ENCODE results near the gene SPATA21.
"Not testable (repeated sequence)": the region's sequence is repeated elsewhere in the genome, so short reads cannot be mapped to it uniquely, and the experiment has no call there.

The SPATA21 gene

DNA sequence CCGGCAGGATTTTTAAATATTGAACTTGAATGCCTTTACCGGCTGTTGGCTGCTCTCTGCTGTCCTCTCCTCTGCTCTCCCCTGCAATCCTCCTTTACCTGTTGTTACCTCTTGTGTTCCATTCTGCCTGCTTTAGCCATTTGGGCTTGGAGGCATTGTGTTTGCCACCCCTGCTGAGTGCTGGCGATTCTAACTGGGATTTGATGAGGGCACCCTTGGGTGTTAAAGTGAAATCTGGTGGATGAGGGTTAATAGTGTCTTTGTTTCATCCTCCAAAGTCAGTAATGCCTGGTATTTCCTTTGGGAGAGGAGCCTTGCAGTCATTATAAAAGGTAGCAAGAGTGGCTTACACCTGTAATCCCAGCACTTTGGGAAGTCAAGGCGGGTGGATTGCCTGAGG, 60.3 kb downstream of the SPATA21 start:
- DNase-seq, result no peak

GRCh38 chr1:16375521-16376340, 61.5 kb downstream of the SPATA21 start:
- no peak for DNase-seq

GRCh38 chr1:16374266-16374665, 63.0 kb downstream of the SPATA21 start:
- DNase-seq, result no peak

DNA sequence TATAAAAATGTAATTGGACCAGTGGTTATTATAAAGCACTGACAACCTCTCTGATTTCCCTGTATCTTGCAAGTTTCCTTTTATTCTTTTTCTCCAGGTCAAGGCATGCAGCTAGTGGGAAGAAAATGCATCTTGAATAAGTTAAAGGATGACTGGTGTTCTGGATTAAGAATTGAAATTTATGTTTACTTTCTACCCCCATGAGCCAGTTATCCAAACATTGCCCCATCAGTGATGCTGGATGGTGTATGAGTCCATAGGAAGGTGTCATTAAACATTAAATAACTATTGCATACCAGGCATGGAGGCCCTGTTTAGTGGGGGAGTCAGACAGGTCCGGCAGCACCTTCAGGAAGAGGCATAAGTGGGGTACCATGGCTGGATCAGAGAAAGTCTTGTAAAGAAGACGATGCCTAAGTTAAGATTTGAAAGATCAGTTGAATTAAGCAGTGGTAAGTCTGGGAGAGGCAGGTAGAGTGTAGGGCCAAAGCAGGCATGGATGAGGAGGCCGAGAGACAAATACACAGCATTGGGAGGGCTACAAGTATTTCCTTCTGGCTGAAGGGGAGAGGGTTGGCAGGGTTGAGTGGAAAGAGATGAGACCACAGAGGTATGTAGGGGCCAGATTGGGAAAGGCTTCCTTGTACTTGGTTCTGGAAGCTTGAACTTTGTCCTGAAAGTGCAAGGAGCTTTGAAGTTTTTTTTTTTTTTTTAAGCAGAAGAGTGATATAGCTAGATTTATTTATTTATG, 64.5 kb downstream of the SPATA21 start:
- DNase-seq, result no peak

DNA sequence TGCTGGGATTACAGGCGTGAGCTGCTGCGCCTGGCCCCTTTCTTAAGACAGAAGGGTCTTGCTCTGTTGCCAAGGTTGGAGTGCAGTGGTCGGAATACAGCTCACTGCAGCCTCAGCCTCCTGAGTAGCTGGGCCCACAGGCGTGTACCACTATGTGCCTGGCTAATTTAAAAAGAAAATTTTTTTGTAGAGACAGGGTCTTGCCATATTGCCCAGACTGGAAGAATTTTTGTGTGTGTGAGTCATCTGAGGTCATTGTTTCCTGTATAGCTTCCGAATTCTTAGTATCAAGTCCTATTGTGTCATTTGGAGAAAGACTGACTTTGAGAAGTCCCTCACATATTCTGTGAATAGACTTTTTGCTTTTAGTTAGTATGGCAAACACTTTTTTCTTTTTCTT, 65.5 kb downstream of the SPATA21 start:
- DNase-seq, result no peak

DNA sequence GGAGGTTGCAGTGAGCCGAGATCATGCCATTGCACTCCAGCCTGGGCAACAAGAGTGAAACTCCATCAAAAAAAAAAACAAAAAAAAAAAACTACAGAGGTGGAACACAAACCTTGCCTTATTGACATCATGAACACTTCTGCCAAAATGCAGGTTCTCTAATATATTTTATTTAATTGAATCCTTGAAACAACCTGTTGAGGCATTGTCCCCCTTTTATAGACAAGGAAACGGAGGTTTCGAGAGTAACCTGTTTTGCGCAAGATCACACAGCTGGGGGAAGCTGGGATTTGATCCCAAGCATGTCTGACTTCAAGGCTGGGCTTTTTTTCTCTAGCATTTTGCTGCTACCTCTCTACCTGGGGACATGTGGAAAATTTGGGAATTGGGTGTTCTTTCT, 67.4 kb downstream of the SPATA21 start:
- no peak for DNase-seq

GRCh38 chr1:16367968-16368890, 69.0 kb downstream of the SPATA21 start:
- DNase-seq, result no peak

DNA sequence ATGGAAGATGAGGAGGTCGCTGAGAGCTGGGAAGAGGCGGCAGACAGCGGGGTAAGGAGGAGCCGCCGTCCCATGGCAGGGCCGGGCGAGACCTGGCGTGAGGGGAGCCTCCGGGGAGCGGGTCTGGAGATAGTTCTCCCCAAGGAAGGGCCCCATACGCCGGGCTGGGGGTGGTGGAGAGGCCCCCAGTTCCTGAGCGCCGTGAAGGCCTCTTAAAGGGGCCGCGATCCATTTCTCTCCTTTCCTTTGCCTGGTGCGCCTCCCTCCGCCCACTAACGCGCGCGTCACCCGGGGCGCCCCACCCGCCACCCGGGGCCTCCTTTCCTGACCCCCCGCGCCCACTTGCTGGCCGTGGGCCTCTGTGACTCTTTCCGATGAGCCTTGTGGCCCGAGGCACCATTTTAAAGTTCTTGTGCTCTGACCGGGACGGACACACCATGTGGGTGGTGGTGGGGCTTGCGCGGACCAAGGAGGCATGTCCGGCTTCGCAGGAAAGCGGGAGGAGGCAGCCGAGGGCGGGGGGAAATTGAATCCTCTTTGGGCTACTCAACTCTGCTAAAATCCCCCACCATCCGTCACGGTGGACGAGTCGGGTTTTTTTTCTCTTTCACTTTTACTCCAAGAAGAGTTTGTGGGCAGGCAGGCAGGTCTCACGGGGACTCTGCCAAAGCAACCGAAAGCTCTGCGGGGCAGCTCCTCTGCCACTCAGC, 69.8 kb downstream of the SPATA21 start:
- DNase-seq, result no peak

- peak; percentile 92 for DNase-seq
Observed at GRCh38 chr1:16366722-16367257, 70.4 kb downstream of the SPATA21 start, which contains the start of gene SZRD1. TSS of gene SZRD1 (plus strand) at chr1:16367242. CDS start at chr1:16367258, 16 bp downstream.

- DNase-seq, result not testable (repeated sequence)
Observed at GRCh38 chr1:16365146-16365498, 72.1 kb downstream of the SPATA21 start.

- no peak for DNase-seq
Observed at GRCh38 chr1:16356867-16357266, 80.4 kb downstream of the SPATA21 start.

- DNase-seq, result no peak
Observed at GRCh38 chr1:16354619-16355018, 82.6 kb downstream of the SPATA21 start.

GRCh38 chr1:16352842-16353535, 84.2 kb downstream of the SPATA21 start:
- no peak for DNase-seq

DNA sequence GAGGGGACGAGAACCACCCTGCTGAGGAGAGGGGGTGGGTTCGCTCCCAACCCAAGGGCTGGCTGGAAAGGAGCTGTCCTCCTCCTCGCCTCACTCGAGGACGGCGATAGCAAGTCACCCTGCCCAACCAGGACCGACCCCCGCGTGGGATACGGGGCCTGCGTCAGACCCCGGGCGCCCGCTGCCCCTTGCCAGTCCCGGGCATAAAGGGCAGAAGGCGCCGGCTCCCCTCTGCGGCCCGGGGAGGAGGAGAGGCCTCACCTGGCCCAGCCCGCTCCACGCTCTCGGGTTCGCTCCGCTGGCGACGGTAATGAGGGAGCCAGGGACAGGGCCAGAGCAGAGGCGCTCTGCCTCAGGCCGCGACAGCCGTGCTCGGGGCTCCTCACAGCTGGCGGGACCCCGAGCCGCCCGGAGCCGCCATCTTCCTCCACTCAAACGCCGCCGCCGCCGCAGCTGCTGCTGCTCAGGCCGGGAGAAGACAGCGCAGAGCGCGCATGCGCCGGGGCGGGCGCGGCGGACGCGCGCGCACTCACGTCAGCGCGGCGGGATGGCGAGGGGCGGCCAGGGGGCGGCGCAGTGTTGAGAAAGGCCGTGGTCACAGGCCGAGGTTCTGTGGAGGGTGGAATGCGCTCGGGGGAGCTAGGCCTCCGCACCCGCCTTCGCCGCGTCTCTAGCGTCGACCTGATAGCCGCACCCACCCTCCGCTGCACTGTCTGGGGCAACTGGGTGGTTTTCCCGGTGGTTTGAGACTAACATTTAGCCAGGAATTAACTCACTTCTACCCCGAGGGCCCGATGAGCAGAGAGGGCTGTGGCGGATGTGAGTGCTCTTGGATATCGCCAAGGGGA, 85.0 kb downstream of the SPATA21 start, which contains the start of gene FBXO42:
TSS of gene FBXO42 (minus strand) at position 487 of the 848 bp plus-strand sequence. CDS start 37,062 bp downstream, outside the sequence.
- DNase-seq, result peak; percentile 54

DNA sequence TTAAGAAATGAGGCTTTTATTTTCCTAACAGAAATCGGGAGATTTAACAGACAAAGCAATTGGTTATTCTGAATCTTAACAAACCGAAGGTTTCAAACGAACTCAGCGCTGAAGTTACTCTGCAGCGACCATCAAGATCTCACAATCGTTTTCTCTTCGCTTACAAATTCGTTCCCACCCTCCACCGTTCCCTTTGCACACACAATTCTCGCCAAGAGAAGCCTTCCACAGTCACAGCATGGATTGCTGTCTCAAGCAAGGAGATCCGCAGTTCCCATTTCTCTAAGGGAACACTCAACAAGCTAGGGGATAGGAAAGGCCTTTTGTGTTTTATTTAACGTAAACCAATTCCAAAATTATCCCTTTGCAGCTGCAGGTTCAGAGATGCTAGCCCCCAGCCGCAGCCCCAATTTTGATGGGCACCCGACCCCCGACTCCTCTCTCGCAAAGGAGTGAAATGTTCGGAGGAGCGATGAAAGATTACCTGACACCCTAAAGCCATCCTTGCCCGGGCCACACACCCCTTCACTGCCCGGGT, 85.7 kb downstream of the SPATA21 start:
- no peak for DNase-seq

GRCh38 chr1:16349847-16350406, 87.3 kb downstream of the SPATA21 start:
- DNase-seq, result no peak
